DOHH2 (cell line): ENCODE measurements around the gene SCN5A.

Experiments used
- CTCF ChIP-seq: fragments of 200-600 bp; sonication (generic); IDR thresholded peaks from one replicate; pipeline ENCODE4 v1.5.1; 2014; ENCODE audit warnings: antibody characterized with exemption, mild to moderate bottlenecking, low read depth, low read length; ENCODE audit not compliant: poor library complexity, severe bottlenecking
- EZH2phosphoT487 ChIP-seq: fragments of 200-600 bp; sonication (generic); IDR thresholded peaks from 2 replicates; pipeline ENCODE4 v1.6.1; 2017; ENCODE audit warnings: borderline replicate concordance, mild to moderate bottlenecking, antibody characterized with exemption, low read length, moderate library complexity, mixed read lengths

GRCh38 chr3:38588995-38589937 is 60.2 kb downstream of the SCN5A start:
- TF ChIP-seq CTCF (no peak), EZH2phosphoT487 (no peak)
